Muscle layer of duodenum (tissue), 2 donors: Measurements from ENCODE around the gene CTNNAL1.
"Not testable (repeated sequence)": the region's sequence is repeated elsewhere in the genome, so short reads cannot be mapped to it uniquely, and the experiment has no call there.

Experiments
- H3K27ac ChIP-seq: one replicate; pipeline ENCODE4 v1.7.0; 2013; ENCODE audit warnings: mild to moderate bottlenecking, low read length
- H3K27me3 ChIP-seq: one replicate; pipeline ENCODE4 v1.7.0; 2013; ENCODE audit warnings: low read depth, mild to moderate bottlenecking, control low read depth, low read length
- H3K36me3 ChIP-seq, 2 donors: one replicate each; pipeline ENCODE4 v1.7.0; 2013; ENCODE audit warnings: low read length in 2 of 2, control low read depth in 1 of 2, mild to moderate bottlenecking in 1 of 2; ENCODE audit not compliant: insufficient read depth in 2 of 2, control insufficient read depth in 1 of 2
- H3K4me1 ChIP-seq, 2 donors: one replicate each; pipeline ENCODE4 v1.7.0; 2013; ENCODE audit warnings: low read length in 2 of 2, mild to moderate bottlenecking in 2 of 2, control low read depth in 1 of 2, moderate library complexity in 1 of 2; ENCODE audit not compliant: insufficient read depth in 2 of 2, control insufficient read depth in 1 of 2
- H3K4me3 ChIP-seq, 2 donors: one replicate each; pipeline ENCODE4 v1.7.0; 2013; ENCODE audit warnings: low read length in 2 of 2, low read depth in 1 of 2, mild to moderate bottlenecking in 1 of 2
- H3K9me3 ChIP-seq, 2 donors: one replicate each; pipeline ENCODE4 v1.7.0; 2013; ENCODE audit warnings: low read length in 2 of 2, control low read depth in 1 of 2, mild to moderate bottlenecking in 1 of 2; ENCODE audit not compliant: control insufficient read depth in 1 of 2
- donor health status: healthy.

Gene CTNNAL1

GRCh38 chr9:109012876-109013678, at the start of gene CTNNAL1:
CTNNAL1 (minus strand) TSS chr9:109013499; CDS start chr9:109013442, 57 bp downstream.
- Histone ChIP-seq H3K4me1 (peaks cover 13 to 32% of the 10 kb centered on the region in 2 donors), H3K9me3 (no peaks in the 10 kb centered on the region), H3K36me3 (peaks cover 0 to 7% of the 10 kb centered on the region in 2 donors), H3K27me3 (no peaks in the 10 kb centered on the region), H3K4me3 (peak within 1 kb of the TSS; percentile 89 to 91), H3K27ac (peak within 1 kb of the TSS; percentile 82)

- no peaks in the 10 kb centered on the region for H3K9me3 ChIP-seq
- H3K27ac ChIP-seq, result no peak overlapping the region
- H3K4me1 ChIP-seq, result no peaks in the 10 kb centered on the region
- H3K4me3 ChIP-seq, result no peak overlapping the region
- no peaks in the 10 kb centered on the region for H3K27me3 ChIP-seq
- peaks cover 16 to 55% of the 10 kb centered on the region in 2 donors for H3K36me3 ChIP-seq
Observed at GRCh38 chr9:109062543-109062942, 49.2 kb upstream of the CTNNAL1 start.

- no peak overlapping the region for H3K4me3 ChIP-seq
- H3K27me3 ChIP-seq, result no peaks in the 10 kb centered on the region
- no peaks in the 10 kb centered on the region for H3K9me3 ChIP-seq
- H3K4me1 ChIP-seq, result no peaks in the 10 kb centered on the region
- H3K27ac ChIP-seq, result no peak overlapping the region
- H3K36me3 ChIP-seq, result peaks cover 19 to 53% of the 10 kb centered on the region in 2 donors
Observed at GRCh38 chr9:109060191-109060590, 46.9 kb upstream of the CTNNAL1 start.

GRCh38 chr9:109053121-109053520, 39.8 kb upstream of the CTNNAL1 start:
- H3K27ac ChIP-seq, H3K27me3 ChIP-seq, H3K4me1 ChIP-seq, H3K4me3 ChIP-seq, H3K9me3 ChIP-seq: not testable (repeated sequence)
- peaks cover 28 to 48% of the 10 kb centered on the region in 2 donors for H3K36me3 ChIP-seq

GRCh38 chr9:109052416-109052815, 39.1 kb upstream of the CTNNAL1 start:
- Histone ChIP-seq H3K27me3 (no peaks in the 10 kb centered on the region), H3K27ac (no peak overlapping the region), H3K4me1 (no peaks in the 10 kb centered on the region), H3K36me3 (peaks cover 35 to 54% of the 10 kb centered on the region in 2 donors), H3K9me3 (no peaks in the 10 kb centered on the region), H3K4me3 (no peak overlapping the region)

GRCh38 chr9:109051733-109052132, 38.4 kb upstream of the CTNNAL1 start:
- H3K36me3 ChIP-seq, result peaks cover 35 to 53% of the 10 kb centered on the region in 2 donors
- no peaks in the 10 kb centered on the region for H3K27me3 ChIP-seq
- H3K9me3 ChIP-seq, result no peaks in the 10 kb centered on the region
- H3K27ac ChIP-seq, result no peak overlapping the region
- no peak overlapping the region for H3K4me3 ChIP-seq
- H3K4me1 ChIP-seq, result no peaks in the 10 kb centered on the region

GRCh38 chr9:109050444-109050843, 37.1 kb upstream of the CTNNAL1 start:
- H3K4me3 ChIP-seq, result no peak overlapping the region
- no peak overlapping the region for H3K27ac ChIP-seq
- H3K4me1 ChIP-seq, result no peaks in the 10 kb centered on the region
- H3K36me3 ChIP-seq, result peaks cover 42 to 60% of the 10 kb centered on the region in 2 donors
- H3K9me3 ChIP-seq, result no peaks in the 10 kb centered on the region
- H3K27me3 ChIP-seq, result no peaks in the 10 kb centered on the region

- H3K4me3 ChIP-seq, result no peak overlapping the region
- H3K9me3 ChIP-seq, result no peaks in the 10 kb centered on the region
- H3K27ac ChIP-seq, result no peak overlapping the region
- H3K36me3 ChIP-seq, result peaks cover 52 to 61% of the 10 kb centered on the region in 2 donors
- no peaks in the 10 kb centered on the region for H3K27me3 ChIP-seq
- H3K4me1 ChIP-seq, result no peaks in the 10 kb centered on the region
Observed at GRCh38 chr9:109048822-109049221, 35.5 kb upstream of the CTNNAL1 start.

- Histone ChIP-seq H3K27me3 (no peaks in the 10 kb centered on the region), H3K9me3 (no peaks in the 10 kb centered on the region), H3K36me3 (peaks cover 61 to 64% of the 10 kb centered on the region in 2 donors), H3K4me1 (no peaks in the 10 kb centered on the region), H3K27ac (no peak overlapping the region), H3K4me3 (no peak overlapping the region)
Observed at GRCh38 chr9:109047259-109047658, 34.0 kb upstream of the CTNNAL1 start.

- Histone ChIP-seq H3K36me3 (peaks cover 61 to 70% of the 10 kb centered on the region in 2 donors), H3K4me1 (no peaks in the 10 kb centered on the region), H3K4me3 (no peak overlapping the region), H3K27me3 (no peaks in the 10 kb centered on the region), H3K27ac (no peak overlapping the region), H3K9me3 (no peaks in the 10 kb centered on the region)
Observed at GRCh38 chr9:109046346-109046745, 33.0 kb upstream of the CTNNAL1 start.

- Histone ChIP-seq H3K4me1 (no peaks in the 10 kb centered on the region), H3K36me3 (peaks cover 52 to 62% of the 10 kb centered on the region in 2 donors)
Observed at GRCh38 chr9:109043578-109043977, 30.3 kb upstream of the CTNNAL1 start.

GRCh38 chr9:109040571-109040970, 27.3 kb upstream of the CTNNAL1 start:
- Histone ChIP-seq H3K9me3 (no peaks in the 10 kb centered on the region), H3K36me3 (peaks cover 29 to 42% of the 10 kb centered on the region in 2 donors), H3K27ac (no peak overlapping the region), H3K4me3 (no peak overlapping the region), H3K27me3 (no peaks in the 10 kb centered on the region), H3K4me1 (peaks cover 0 to 12% of the 10 kb centered on the region in 2 donors)

More at GRCh38 chr9:109043578-109043977, 30.3 kb upstream of the CTNNAL1 start:
- Histone ChIP-seq H3K9me3 (no peaks in the 10 kb centered on the region), H3K27me3 (no peaks in the 10 kb centered on the region), H3K4me3 (no peak overlapping the region), H3K27ac (no peak overlapping the region)
